ENCODE data around the gene JAM3. TPM values are rescaled to one million over a fixed set of nuclear protein-coding genes. Genes with fewer than 3 reads are reported as not detected.

The JAM3 gene
- total and polyA plus RNA-seq, 9 of the 15 experiments (the other 6 are each of a cell fraction or from before 2014, with no cell fraction given), result 0.22 to 0.76 (median 0.40) TPM

- POLR2A ChIA-PET, result interaction anchor here (0.8 to 1.0 kb wide), 2 partner anchors 12 to 18 kb away, joined by 3 read pairs; no protein-coding TSS in a partner anchor
These were observed 77.7 kb downstream of the JAM3 start for GRCh38 chr11:134146598-134146997.

More at GRCh38 chr11:134146598-134146997, 77.7 kb downstream of the JAM3 start:
- no peak overlapping the region for H3K9ac ChIP-seq (ENCODE audit: insufficient read depth in 1 of 2, low read depth in 2 of 2, low read length in 2 of 2)
- H3K27ac ChIP-seq (ENCODE audit: extremely low read depth, low read depth, low read length), result no peak overlapping the region
- intact Hi-C loops (cut with micrococcal nuclease) (no loop called here), in situ Hi-C loops (cut with MboI) (loop anchor here (10.0 kb wide), 1 partner anchor 222 kb away; no protein-coding TSS in a partner anchor)
- H3K9me1 ChIP-seq (ENCODE audit: control insufficient read depth, insufficient read depth, low read length), result no peaks in the 10 kb centered on the region
- no peaks in the 10 kb centered on the region for H3K79me2 ChIP-seq (ENCODE audit: control insufficient read depth, insufficient read depth, low read length)
- no peak for FAIRE-seq
- 48% methylated on average over 3 of the region's 3 CpGs for WGBS (ENCODE audit: insufficient coverage, low coverage, missing lambda C conversion rate)
- ATAC-seq, result no peak
- H3K4me3 ChIP-seq, result no peak overlapping the region
- peaks cover 24% of the 10 kb centered on the region; the same call in 2 of the 3 replicates for H3K36me3 ChIP-seq (ENCODE audit: control insufficient read depth, insufficient read depth, low read length)
- no peaks in the 10 kb centered on the region for H3K9me3 ChIP-seq (replicated peaks; ENCODE audit: control insufficient read depth, insufficient read depth, low read depth, low read length)
- DNase-seq (ENCODE audit: extremely low read depth in 1 of 4, low spot score in 3 of 4), result no peak
- CTCF ChIA-PET (ENCODE audit: low intra/inter-chr PET ratio), result no interaction called here
- H3K27me3 ChIP-seq (ENCODE audit: control insufficient read depth in 2 of 2, insufficient read depth in 2 of 2, low read length in 2 of 2), result peaks cover 0 to 7% of the 10 kb centered on the region in 2 experiments; a peak in 2 of 5 replicates
- no TSS peak for BruUV-seq (replicated peaks)
- H4K20me1 ChIP-seq (replicated peaks; ENCODE audit: control insufficient read depth, insufficient read depth, low read length), result 0 out of 2 replicates have a peak, but pooled peaks cover 3% of the 10 kb centered on the region
- no peak overlapping the region for H3K4me2 ChIP-seq (ENCODE audit: insufficient read depth, low read length)
- H3K4me1 ChIP-seq (replicated peaks in 1 of 2; ENCODE audit: control insufficient read depth in 2 of 2, insufficient read depth in 2 of 2, low read length in 2 of 2), result no peaks in the 10 kb centered on the region
- no peak overlapping the region for H2AFZ ChIP-seq (ENCODE audit: low read depth, low read length)
- TF ChIP-seq ZNF584 (CRISPR knock-in tag; IDR thresholded peaks at IDR 0.05; ENCODE audit: low read depth) (no peak), MAZ (CRISPR knock-in tag; conservative IDR thresholded peaks at IDR 0.05 in 1 of 2, IDR thresholded peaks at IDR 0.05 in 1 of 2) (no peak), NR2C2 (CRISPR knock-in tag; IDR thresholded peaks at IDR 0.05) (no peak), NR2C2 (tag; IDR thresholded peaks at IDR 0.05) (no peak), HES1 (IDR thresholded peaks at IDR 0.05; ENCODE audit: low read depth) (no peak), STAT5A (IDR thresholded peaks at IDR 0.05; ENCODE audit: borderline replicate concordance, low read length) (no peak), SMAD2 (IDR thresholded peaks at IDR 0.05; ENCODE audit: low read depth, low read length) (no peak), EZH2 (IDR thresholded peaks at IDR 0.05; ENCODE audit: borderline replicate concordance, low read depth, low read length) (no peak), RAD21 (CRISPR knock-in tag; conservative IDR thresholded peaks at IDR 0.05 in 1 of 2, IDR thresholded peaks at IDR 0.05 in 1 of 2) (no peak), SMARCA5 (IDR thresholded peaks at IDR 0.05) (no peak), SP2 (IDR thresholded peaks at IDR 0.05; ENCODE audit: extremely low read depth, low read depth, low read length, poor library complexity, severe bottlenecking) (no peak), HDAC3 (IDR thresholded peaks at IDR 0.05; ENCODE audit: borderline replicate concordance, partially characterized antibody) (no peak), CHD4 (IDR thresholded peaks at IDR 0.05; ENCODE audit: insufficient read depth, insufficient replicate concordance, low read depth, low read length, poor library complexity, severe bottlenecking) (no peak), ZC3H11A (IDR thresholded peaks at IDR 0.05; ENCODE audit: low read depth, low read length) (no peak)
